CD4-positive, alpha-beta memory T cell (primary cell): ENCODE measurements around the gene CORO2B. TPM values are rescaled to one million over a fixed set of nuclear protein-coding genes. Genes with fewer than 3 reads are reported as not detected.
A peak's percentile ranks its signal among the peaks of the same experiment; 100 is the strongest.

Source experiments
- CTCF ChIA-PET: fragments of 350-600 bp; sonication (Branson Sonifier 250); formaldehyde crosslinking; loops from one replicate; lab custom pipeline; 2021; ENCODE audit warnings: inconsistent platforms; ENCODE audit not compliant: partially characterized antibody; lab: Charles Lee
- POLR2A ChIA-PET: fragments of 350-600 bp; sonication (Branson Sonifier 250); formaldehyde crosslinking; loops from one replicate; lab custom pipeline; 2021; ENCODE audit not compliant: partially characterized antibody; lab: Charles Lee
- DNase-seq, 5 donors: peaks; one replicate each; pipeline versions ENCODE4 v3.0.0 to v3.0.0-alpha.2; 2020 to 2022; ENCODE audit warnings: mixed read lengths in 1 of 5
- H3K27ac ChIP-seq: one replicate; pipeline ENCODE4 v1.7.0; 2013; ENCODE audit warnings: low read depth, low read length
- H3K27me3 ChIP-seq: 2 replicates; pipeline ENCODE4 v1.7.0; 2013; ENCODE audit warnings: mild to moderate bottlenecking, low read length, moderate library complexity; ENCODE audit not compliant: insufficient read depth
- H3K36me3 ChIP-seq: 2 replicates; pipeline ENCODE4 v1.7.0; 2013; ENCODE audit warnings: mild to moderate bottlenecking, low read length, moderate library complexity; ENCODE audit not compliant: insufficient read depth
- H3K4me1 ChIP-seq: 2 replicates; pipeline ENCODE4 v1.7.0; 2013; ENCODE audit warnings: mild to moderate bottlenecking, low read length, moderate library complexity; ENCODE audit not compliant: insufficient read depth
- H3K4me3 ChIP-seq, 2 donors: one replicate each; pipeline ENCODE4 v1.7.0; 2013; ENCODE audit warnings: low read length in 2 of 2, mild to moderate bottlenecking in 1 of 2
- H3K9me3 ChIP-seq, 2 donors: one replicate each; pipeline ENCODE4 v1.7.0; 2013; ENCODE audit warnings: low read length in 2 of 2, control low read depth in 1 of 2; ENCODE audit not compliant: control insufficient read depth in 1 of 2
- H3K27ac Mint-ChIP-seq, 7 donors: one replicate each; pipeline ENCODE4 v1.8.0; 2020 to 2021; ENCODE audit warnings: mixed read lengths in 7 of 7, mild to moderate bottlenecking in 6 of 7, inconsistent platforms in 3 of 7, moderate library complexity in 3 of 7
- H3K27me3 Mint-ChIP-seq, 2 donors: one replicate each; pipeline ENCODE4 v1.8.0; 2020 to 2021; ENCODE audit warnings: mixed read lengths in 2 of 2
- H3K36me3 Mint-ChIP-seq, 2 donors: one replicate each; pipeline ENCODE4 v1.8.0; 2020 to 2021; ENCODE audit warnings: mixed read lengths in 2 of 2, inconsistent platforms in 1 of 2, mild to moderate bottlenecking in 1 of 2
- H3K4me1 Mint-ChIP-seq, 4 donors: one replicate each; pipeline ENCODE4 v1.8.0; 2020 to 2021; ENCODE audit warnings: mixed read lengths in 4 of 4, mild to moderate bottlenecking in 1 of 4
- H3K4me3 Mint-ChIP-seq, 8 donors: one replicate each; pipeline ENCODE4 v1.8.0; 2020 to 2021; ENCODE audit warnings: mixed read lengths in 8 of 8, mild to moderate bottlenecking in 7 of 8, moderate library complexity in 6 of 8, inconsistent platforms in 3 of 8
- H3K9me3 Mint-ChIP-seq, 8 donors: one replicate each; pipeline ENCODE4 v1.8.0; 2020 to 2021; ENCODE audit warnings: mixed read lengths in 8 of 8, mild to moderate bottlenecking in 5 of 8, inconsistent platforms in 3 of 8, moderate library complexity in 1 of 8
- intact Hi-C: fragments of 100-400 bp; cut with micrococcal nuclease; formaldehyde crosslinking; loops from one replicate; pipeline ENCODE4 v1.15.1; 2023
- polyA plus RNA-seq, 2 donors: library from polyadenylated mRNA; unstranded; fragments of 300-500 nt; fragmentation: Illumina TruSeq; gene quantifications; one replicate each; pipeline ENCODE4 v1.2.3, GENCODE V29; 2021
- total RNA-seq, 2 experiments: library from RNA; stranded (reverse); gene quantifications; one replicate each; pipeline ENCODE4 v1.2.3, GENCODE V29; 2021

Gene CORO2B
- total and polyA plus RNA-seq, 4 experiments from 2014 or later = not detected

- no peaks in the 10 kb centered on the region for H3K9me3 ChIP-seq
- H3K9me3 Mint-ChIP-seq = no peaks in the 10 kb centered on the region
- no peaks in the 10 kb centered on the region for H3K27me3 ChIP-seq
- H3K4me3 Mint-ChIP-seq = no peak overlapping the region
- H3K27me3 Mint-ChIP-seq = peaks cover 2 to 3% of the 10 kb centered on the region in 2 donors
- no peak overlapping the region for H3K27ac ChIP-seq
- H3K4me3 ChIP-seq = no peak overlapping the region
- intact Hi-C loops = no loop called here
- no peaks in the 10 kb centered on the region for H3K36me3 ChIP-seq
- CTCF ChIA-PET = interaction anchor here (0.6 kb wide), 1 partner anchor 34 kb away, joined by 3 read pairs; no protein-coding TSS in a partner anchor
- H3K4me1 ChIP-seq = no peaks in the 10 kb centered on the region
- POLR2A ChIA-PET = no interaction called here
- no peak for DNase-seq
- peak overlapping the region in 1 of 7 donors; percentile 46 for H3K27ac Mint-ChIP-seq
- H3K4me1 Mint-ChIP-seq = peaks cover 0 to 6% (median 3%) of the 10 kb centered on the region in 4 donors
- H3K36me3 Mint-ChIP-seq = no peaks in the 10 kb centered on the region
Observed at GRCh38 chr15:68585574-68586273, 6.9 kb downstream of the CORO2B start.

- POLR2A ChIA-PET = no interaction called here
- Mint-ChIP-seq H3K9me3 (no peaks in the 10 kb centered on the region), H3K4me3 (peak overlapping the region in 1 of 8 donors; percentile 27), H3K27me3 (peaks cover 2 to 5% of the 10 kb centered on the region in 2 donors), H3K27ac (peak overlapping the region in 1 of 7 donors; percentile 46), H3K36me3 (no peaks in the 10 kb centered on the region), H3K4me1 (peaks cover 0 to 6% (median 3%) of the 10 kb centered on the region in 4 donors)
- CTCF ChIA-PET = interaction anchor here (0.6 kb wide), 1 partner anchor 34 kb away, joined by 3 read pairs; no protein-coding TSS in a partner anchor
- Histone ChIP-seq H3K27ac (no peak overlapping the region), H3K27me3 (no peaks in the 10 kb centered on the region), H3K9me3 (no peaks in the 10 kb centered on the region), H3K4me3 (no peak overlapping the region), H3K36me3 (no peaks in the 10 kb centered on the region), H3K4me1 (no peaks in the 10 kb centered on the region)
- no peak for DNase-seq
- intact Hi-C loops = no loop called here
Observed at GRCh38 chr15:68586274-68586961, 7.6 kb downstream of the CORO2B start.

GRCh38 chr15:68587769-68588385 lies 9.1 kb downstream of the CORO2B start:
- no peaks in the 10 kb centered on the region for H3K4me1 ChIP-seq
- no peaks in the 10 kb centered on the region for H3K9me3 ChIP-seq
- Mint-ChIP-seq H3K36me3 (no peaks in the 10 kb centered on the region), H3K4me3 (no peak overlapping the region), H3K27ac (peak overlapping the region in 2 of 7 donors; percentile 3 to 17), H3K9me3 (no peaks in the 10 kb centered on the region), H3K4me1 (peaks cover 0 to 6% (median 3%) of the 10 kb centered on the region in 4 donors), H3K27me3 (peaks cover 2 to 7% of the 10 kb centered on the region in 2 donors)
- no peak for DNase-seq
- CTCF ChIA-PET = no interaction called here
- H3K36me3 ChIP-seq = no peaks in the 10 kb centered on the region
- no peak overlapping the region for H3K4me3 ChIP-seq
- no peak overlapping the region for H3K27ac ChIP-seq
- POLR2A ChIA-PET = no interaction called here
- H3K27me3 ChIP-seq = no peaks in the 10 kb centered on the region
- intact Hi-C loops = no loop called here

- POLR2A ChIA-PET = no interaction called here
- Mint-ChIP-seq H3K4me1 (peaks cover 0 to 6% (median 3%) of the 10 kb centered on the region in 4 donors), H3K9me3 (no peaks in the 10 kb centered on the region), H3K27ac (no peak overlapping the region), H3K36me3 (no peaks in the 10 kb centered on the region), H3K27me3 (peaks cover 7 to 11% of the 10 kb centered on the region in 2 donors), H3K4me3 (no peak overlapping the region)
- intact Hi-C loops = no loop called here
- no peaks in the 10 kb centered on the region for H3K9me3 ChIP-seq
- H3K27me3 ChIP-seq = no peaks in the 10 kb centered on the region
- no peak overlapping the region for H3K4me3 ChIP-seq
- CTCF ChIA-PET = no interaction called here
- no peak for DNase-seq
- H3K36me3 ChIP-seq = no peaks in the 10 kb centered on the region
- H3K27ac ChIP-seq = no peak overlapping the region
- H3K4me1 ChIP-seq = no peaks in the 10 kb centered on the region
Observed at GRCh38 chr15:68589053-68589452, 10.3 kb downstream of the CORO2B start.

GRCh38 chr15:68589783-68590710 lies 11.3 kb downstream of the CORO2B start:
- H3K9me3 Mint-ChIP-seq = no peaks in the 10 kb centered on the region
- H3K4me1 ChIP-seq = no peaks in the 10 kb centered on the region
- no peak overlapping the region for H3K27ac ChIP-seq
- H3K9me3 ChIP-seq = no peaks in the 10 kb centered on the region
- DNase-seq = no peak
- POLR2A ChIA-PET = no interaction called here
- H3K36me3 Mint-ChIP-seq = no peaks in the 10 kb centered on the region
- intact Hi-C loops = no loop called here
- no peak overlapping the region for H3K4me3 Mint-ChIP-seq
- H3K27me3 ChIP-seq = no peaks in the 10 kb centered on the region
- no peak overlapping the region for H3K4me3 ChIP-seq
- no peak overlapping the region for H3K27ac Mint-ChIP-seq
- CTCF ChIA-PET = interaction anchor here (1.0 to 1.5 kb wide), 2 partner anchors 10 to 55 kb away, joined by 3 read pairs; no protein-coding TSS in a partner anchor
- H3K36me3 ChIP-seq = no peaks in the 10 kb centered on the region
- H3K4me1 Mint-ChIP-seq = peaks cover 0 to 6% (median 3%) of the 10 kb centered on the region in 4 donors
- H3K27me3 Mint-ChIP-seq = peaks cover 7 to 11% of the 10 kb centered on the region in 2 donors

GRCh38 chr15:68590721-68591389 lies 12.1 kb downstream of the CORO2B start:
- POLR2A ChIA-PET = no interaction called here
- no peak for DNase-seq

More at GRCh38 chr15:68590721-68591389, 12.1 kb downstream of the CORO2B start:
- Histone ChIP-seq H3K27me3 (no peaks in the 10 kb centered on the region), H3K4me3 (no peak overlapping the region), H3K36me3 (no peaks in the 10 kb centered on the region), H3K4me1 (no peaks in the 10 kb centered on the region), H3K9me3 (no peaks in the 10 kb centered on the region), H3K27ac (no peak overlapping the region)
- Mint-ChIP-seq H3K27me3 (peaks cover 7 to 14% of the 10 kb centered on the region in 2 donors), H3K4me1 (peaks cover 0 to 6% (median 3%) of the 10 kb centered on the region in 4 donors), H3K9me3 (no peaks in the 10 kb centered on the region), H3K4me3 (no peak overlapping the region), H3K27ac (no peak overlapping the region), H3K36me3 (no peaks in the 10 kb centered on the region)
- intact Hi-C loops = no loop called here
- CTCF ChIA-PET = interaction anchor here (1.0 to 1.5 kb wide), 3 partner anchors 10 to 83 kb away, joined by 3 to 4 read pairs (median 3); no protein-coding TSS in a partner anchor
